8988T (cell line): ENCODE measurements around the gene ZNF549.

Experiments
- DNase-seq: peaks from one replicate; pipeline ENCODE4 v3.0.0; 2011

Gene ZNF549

DNA sequence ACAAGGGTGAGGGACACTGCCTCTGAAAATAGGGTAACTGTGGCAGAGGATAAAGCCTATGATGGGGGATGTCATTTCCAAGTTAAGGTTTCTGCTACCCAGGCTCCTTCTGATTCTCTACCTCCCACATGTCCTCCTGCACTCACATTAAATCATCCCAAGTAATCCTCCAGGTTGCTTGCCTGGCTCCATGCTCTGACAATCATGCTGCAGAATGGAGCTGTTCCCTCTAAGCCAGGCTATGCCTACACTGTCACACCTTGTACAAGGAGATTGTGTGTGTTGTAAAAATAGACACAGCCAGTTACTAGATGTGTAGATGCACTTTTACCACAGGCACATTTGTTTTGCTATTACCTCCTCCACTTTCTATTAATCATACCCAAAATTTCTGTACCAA, 43.6 kb downstream of the ZNF549 start:
- no peak for DNase-seq

GRCh38 chr19:57572415-57572947, 45.3 kb downstream of the ZNF549 start:
- DNase-seq = no peak

- DNase-seq = no peak
Measured at GRCh38 chr19:57576661-57577060, 49.5 kb downstream of the ZNF549 start.

DNA sequence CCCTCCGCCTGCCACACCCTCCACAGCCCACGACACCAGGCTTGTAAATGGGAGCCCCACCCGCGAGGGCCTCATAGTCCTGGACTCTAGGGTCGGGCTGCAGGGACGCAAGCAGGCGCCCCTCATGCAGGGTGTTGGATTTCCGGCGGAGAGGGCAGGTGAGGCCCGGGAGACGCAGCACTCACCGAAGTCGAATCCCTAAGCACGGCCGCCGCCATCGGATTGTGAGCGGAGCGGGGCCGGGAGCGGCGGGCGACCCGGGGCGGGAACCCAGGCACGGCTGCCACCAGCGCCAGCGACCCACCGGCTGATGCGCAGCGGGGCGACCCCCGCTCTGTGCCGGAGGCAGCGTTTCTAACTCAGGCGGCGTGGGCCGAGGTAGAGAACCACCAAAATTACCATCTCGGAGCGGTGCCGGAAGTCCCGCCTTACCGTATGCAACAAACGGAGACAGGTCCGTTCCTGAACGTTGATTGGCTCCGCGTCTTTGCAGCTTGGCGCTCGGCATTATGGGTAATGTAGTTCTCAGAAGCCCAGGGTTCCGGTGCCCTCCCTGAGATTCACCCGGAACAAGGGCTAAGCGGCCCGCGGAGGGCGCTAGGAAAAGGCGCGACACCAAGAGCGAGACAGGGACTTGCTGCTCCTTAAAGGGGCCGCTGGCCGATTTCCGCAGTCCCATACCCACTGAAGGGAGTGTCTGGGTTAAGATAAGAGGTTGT, 51.5 kb downstream of the ZNF549 start, which contains the start of gene ZNF416:
TSS of gene ZNF416 (minus strand) at position 425 of the 719 bp plus-strand sequence. CDS start at position 218, 207 bp downstream.
- peak; percentile 86 for DNase-seq

GRCh38 chr19:57583104-57583520, 56.0 kb downstream of the ZNF549 start:
- DNase-seq = no peak

- no peak for DNase-seq
Measured at GRCh38 chr19:57583521-57584416, 56.6 kb downstream of the ZNF549 start, which contains the start of gene ZIK1. Gene ZIK1 (plus strand): TSS chr19:57584145. CDS start chr19:57584357, 212 bp downstream.

DNA sequence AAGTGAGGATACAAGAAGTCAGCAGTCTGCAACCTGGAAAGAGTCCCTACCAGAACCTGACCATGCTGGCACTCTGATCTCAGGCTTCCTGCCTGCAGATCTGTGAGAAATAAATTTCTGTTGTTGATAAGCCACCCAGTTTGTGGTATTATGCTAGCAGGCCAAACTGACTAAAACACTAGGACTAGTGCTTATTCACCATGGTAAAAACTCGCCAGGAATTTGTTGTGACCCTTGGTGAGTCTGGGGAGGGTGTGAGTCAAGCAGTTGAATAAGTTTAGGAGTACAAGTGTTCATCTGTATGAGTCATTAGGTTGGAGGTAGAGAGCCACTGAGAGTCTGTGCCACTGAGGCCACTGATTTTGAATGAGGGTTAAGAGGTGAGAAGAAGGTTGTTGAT, 60.4 kb downstream of the ZNF549 start:
- DNase-seq = peak; percentile 38

DNA sequence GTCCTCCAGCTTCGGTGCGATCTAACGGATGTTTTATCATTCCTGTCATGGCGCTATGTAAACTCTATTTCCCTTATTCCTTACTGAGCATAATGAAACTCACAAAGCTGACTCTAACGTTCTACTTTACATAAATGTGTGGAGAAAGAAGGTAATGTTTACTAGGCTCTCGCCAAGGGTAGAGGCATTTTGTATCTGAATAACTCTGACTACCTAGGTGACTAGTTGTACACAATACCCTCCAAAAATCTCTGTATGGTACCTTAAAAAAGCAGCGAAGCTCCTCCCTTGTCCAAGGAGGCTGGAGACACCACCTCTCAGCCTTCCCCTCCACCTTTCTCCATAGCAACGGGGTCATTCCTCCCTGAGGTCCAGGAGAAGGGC, 72.2 kb downstream of the ZNF549 start:
- no peak for DNase-seq

GRCh38 chr19:57599761-57600383, 72.7 kb downstream of the ZNF549 start, which contains the start of gene ZNF530:
Gene ZNF530 (plus strand): TSS chr19:57599885. CDS start chr19:57604346, 4,461 bp downstream.
- DNase-seq = peak; percentile 63

DNA sequence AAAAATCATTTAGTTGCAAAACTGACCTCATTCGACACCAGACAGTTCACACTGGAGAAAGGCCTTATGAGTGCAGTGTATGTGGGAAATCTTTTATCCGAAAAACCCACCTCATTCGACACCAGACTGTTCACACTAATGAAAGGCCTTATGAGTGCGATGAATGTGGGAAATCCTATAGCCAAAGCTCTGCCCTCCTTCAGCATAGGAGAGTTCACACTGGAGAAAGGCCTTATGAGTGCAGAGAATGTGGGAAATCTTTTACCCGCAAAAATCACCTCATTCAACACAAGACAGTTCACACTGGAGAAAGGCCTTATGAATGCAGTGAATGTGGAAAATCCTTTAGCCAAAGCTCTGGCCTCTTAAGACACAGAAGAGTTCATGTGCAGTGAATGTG, 79.8 kb downstream of the ZNF549 start:
- DNase-seq = no peak
